Coronary artery (tissue), 2 donors: ENCODE data around the gene SLC37A4.

Experiments
- DNase-seq: peaks from one replicate; pipeline ENCODE4 v3.0.0-alpha.2; 2017; ENCODE audit warnings: low spot score
- H3K27ac ChIP-seq, 2 donors: fragments of 200-600 bp; sonication (generic); one replicate each; pipeline ENCODE4 v1.5.1; 2016 to 2019
- H3K4me3 ChIP-seq: fragments of 200-600 bp; sonication (generic); 2 replicates; pipeline ENCODE4 v1.5.1; 2016; ENCODE audit warnings: mild to moderate bottlenecking, moderate library complexity
- TF ChIP-seq, protein P1 (sequence below): fragments of 200-600 bp; sonication (generic); IDR thresholded peaks from one replicate; pipeline ENCODE4 v1.5.1; 2019; ENCODE audit warnings: antibody characterized with exemption

SLC37A4 gene

DNA sequence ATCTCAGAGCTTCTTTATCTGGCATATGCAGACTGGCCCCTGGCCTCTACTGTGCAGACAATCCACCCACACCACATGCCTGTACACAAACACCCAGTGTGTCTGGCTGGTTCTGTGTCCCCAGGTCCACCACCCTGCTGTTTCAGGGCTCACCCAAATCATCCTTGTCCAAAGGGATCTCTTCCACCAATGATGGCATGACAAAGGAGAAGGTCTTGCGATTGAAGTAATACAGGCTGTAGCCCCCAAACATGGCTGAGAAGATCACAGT, 1.7 kb downstream of the SLC37A4 start:
- TF ChIP-seq, protein P1, sequence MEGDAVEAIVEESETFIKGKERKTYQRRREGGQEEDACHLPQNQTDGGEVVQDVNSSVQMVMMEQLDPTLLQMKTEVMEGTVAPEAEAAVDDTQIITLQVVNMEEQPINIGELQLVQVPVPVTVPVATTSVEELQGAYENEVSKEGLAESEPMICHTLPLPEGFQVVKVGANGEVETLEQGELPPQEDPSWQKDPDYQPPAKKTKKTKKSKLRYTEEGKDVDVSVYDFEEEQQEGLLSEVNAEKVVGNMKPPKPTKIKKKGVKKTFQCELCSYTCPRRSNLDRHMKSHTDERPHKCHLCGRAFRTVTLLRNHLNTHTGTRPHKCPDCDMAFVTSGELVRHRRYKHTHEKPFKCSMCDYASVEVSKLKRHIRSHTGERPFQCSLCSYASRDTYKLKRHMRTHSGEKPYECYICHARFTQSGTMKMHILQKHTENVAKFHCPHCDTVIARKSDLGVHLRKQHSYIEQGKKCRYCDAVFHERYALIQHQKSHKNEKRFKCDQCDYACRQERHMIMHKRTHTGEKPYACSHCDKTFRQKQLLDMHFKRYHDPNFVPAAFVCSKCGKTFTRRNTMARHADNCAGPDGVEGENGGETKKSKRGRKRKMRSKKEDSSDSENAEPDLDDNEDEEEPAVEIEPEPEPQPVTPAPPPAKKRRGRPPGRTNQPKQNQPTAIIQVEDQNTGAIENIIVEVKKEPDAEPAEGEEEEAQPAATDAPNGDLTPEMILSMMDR, result no peak
- H3K4me3 ChIP-seq, result no peak overlapping the region
- H3K27ac ChIP-seq, result peak overlapping the region in 1 of 2 donors; percentile 85
- DNase-seq, result no peak

DNA sequence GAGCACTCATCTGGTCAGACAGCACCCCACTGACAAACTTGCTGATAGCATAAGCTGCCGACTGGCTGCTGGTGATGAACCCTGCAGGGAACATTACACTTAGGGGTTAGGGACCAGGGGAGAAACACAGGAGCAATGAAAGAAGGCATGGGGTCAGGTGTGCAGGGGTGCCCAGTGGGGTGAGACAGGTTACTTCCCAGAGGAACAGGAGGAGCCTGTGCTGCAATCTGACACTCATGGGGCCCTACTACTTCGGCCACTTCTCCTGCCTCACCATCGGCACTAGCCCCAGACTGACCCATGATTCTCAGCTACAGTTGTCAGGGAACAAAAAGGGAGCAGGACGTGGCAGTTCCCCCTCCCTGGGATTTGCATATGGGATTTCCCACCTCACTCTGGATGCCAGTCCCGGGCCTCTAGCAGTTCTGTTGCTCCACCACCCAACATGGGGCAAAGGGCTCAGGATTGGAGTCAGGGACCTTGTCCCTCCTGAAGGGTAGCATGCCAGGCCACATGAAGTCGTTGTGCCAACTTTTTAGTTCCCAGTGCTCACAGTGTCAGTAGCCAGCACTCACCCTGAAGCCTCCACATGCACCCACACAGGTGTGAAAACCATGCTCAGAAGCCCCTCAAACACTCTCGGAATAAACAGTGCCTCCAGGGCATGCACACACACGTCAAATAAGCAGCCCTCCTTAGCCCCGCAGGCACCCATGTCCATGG, 2.2 kb downstream of the SLC37A4 start:
- Histone ChIP-seq H3K27ac (peak overlapping the region in 1 of 2 donors; percentile 85), H3K4me3 (no peak overlapping the region)
- TF ChIP-seq, protein P1, result no peak

DNA sequence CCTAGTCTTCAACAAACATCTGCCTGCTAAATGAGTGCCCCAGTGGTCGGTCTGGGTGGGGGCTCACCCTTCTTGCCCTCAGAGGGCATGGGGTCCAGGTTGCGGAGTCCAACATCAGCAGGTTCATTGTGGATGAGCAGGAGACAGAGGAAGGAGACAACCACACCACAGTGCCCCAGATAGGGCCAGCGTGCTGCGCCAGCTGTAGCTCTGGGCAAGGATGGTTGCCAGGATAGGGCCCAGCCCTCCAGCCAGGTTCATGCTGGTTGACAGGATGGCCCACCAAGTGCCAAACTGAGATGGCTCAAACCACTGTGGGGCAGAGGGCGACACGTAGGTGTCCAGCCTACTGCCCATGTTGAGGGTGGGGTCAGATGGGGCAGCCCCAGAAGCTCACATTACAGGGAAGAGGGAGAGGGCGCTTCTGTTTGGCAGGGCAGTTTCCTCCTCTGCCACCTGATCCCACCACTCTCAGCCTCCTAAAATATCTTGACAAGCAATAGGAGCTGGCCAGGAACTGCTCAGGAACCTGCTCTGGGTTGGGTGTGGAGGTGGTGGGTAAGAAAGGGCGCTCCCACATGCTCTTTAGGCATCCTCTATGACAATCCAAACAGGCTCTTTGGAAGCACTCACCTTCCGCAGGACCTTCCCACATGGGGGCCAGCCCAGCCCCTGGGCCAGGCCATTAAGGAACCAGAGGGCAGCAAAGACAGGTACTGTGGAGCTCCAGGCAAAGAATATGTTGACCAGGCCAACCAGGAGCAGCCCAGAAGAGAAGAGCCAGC, 2.9 kb downstream of the SLC37A4 start:
- no peak for DNase-seq
- Histone ChIP-seq H3K4me3 (no peak overlapping the region), H3K27ac (no peak overlapping the region)
- TF ChIP-seq, protein P1, result no peak

More for the DNA sequence above, 2.2 kb downstream of the SLC37A4 start:
- no peak for DNase-seq

DNA sequence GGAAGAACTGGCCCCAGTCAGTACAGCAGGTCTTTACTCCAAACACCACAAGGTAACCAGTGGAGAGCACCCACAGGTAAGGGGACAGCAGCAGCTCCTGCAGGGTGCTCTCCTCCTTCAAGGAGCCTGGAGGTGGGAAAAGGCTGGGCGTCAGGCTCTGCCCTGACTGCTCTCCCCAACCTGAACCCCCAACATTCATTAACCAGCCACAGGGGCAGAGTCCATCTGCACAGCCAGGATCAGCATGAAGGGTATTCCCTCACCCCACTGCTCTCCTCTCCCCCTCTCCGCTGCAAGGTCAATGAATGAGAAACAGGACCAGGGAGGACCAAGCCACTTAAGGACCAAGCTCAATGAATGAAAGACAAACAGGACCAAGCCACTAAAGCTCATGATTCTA, 3.7 kb downstream of the SLC37A4 start:
- Histone ChIP-seq H3K4me3 (no peak overlapping the region), H3K27ac (no peak overlapping the region)
- TF ChIP-seq, protein P1, result no peak
- DNase-seq, result no peak

DNA sequence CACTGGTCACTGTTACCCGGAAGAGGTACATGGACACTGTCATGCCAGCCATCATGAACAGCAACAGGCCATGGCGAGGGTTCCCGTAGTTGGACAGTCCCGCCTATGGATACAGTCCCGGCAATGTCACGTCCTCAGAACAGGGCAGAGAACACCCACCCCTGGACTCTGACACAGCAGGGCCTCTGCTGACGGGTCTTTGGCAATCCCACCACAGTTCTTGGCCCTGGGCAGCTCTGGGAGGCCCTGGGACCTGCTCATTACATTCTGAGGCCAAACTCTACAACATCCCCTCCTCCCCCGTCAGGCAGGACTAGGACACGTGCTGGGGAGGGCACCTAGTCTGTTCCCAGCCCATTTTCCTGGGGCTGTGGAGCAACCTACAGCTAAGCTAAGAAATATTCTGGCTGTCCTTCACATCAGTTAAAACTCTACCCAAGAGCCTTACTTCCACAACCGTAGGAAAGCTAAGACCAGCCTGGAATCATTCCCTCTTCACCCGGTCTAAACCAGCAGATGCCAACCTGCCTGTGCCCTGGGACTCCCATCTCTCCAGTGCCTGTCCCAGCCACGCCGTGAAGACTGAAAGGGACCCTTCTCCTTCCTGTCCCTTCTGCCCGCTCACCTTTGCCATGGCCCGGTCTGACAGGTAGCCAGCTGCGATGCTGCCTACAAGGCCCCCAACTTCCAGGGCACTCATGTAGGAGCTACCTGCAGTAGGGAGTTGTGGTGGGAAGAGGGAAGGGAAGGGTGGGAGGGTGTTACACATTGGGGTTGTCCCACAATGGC, 4.5 kb downstream of the SLC37A4 start:
- H3K27ac ChIP-seq, result no peak overlapping the region
- no peak overlapping the region for H3K4me3 ChIP-seq
- TF ChIP-seq, protein P1, result no peak
- no peak for DNase-seq

DNA sequence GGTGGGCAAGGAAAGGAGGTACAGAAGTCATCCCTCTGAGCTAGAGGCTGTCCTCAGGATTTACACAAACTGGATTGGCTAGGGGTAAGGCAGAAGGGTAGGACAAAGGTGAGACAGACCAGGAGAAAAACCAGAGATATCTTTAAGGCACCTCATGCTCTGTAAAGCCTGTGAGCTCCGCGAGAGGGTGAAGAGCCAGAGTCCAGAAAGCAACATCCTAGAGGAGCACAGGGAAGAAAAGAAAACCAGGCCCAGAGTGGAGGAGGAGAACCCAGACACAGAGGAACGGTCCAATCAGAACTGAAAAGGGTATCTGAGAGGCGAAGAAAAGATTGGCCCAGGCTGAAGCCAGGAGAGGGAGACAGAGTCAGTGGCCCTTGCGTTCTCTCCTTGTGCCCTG, 5.1 kb downstream of the SLC37A4 start:
- TF ChIP-seq, protein P1, result no peak
- DNase-seq, result no peak
- H3K4me3 ChIP-seq, result no peak overlapping the region
- H3K27ac ChIP-seq, result peak overlapping the region in 1 of 2 donors; percentile 63
